ENCODE data around the gene CANX. TPM values are rescaled to one million over a fixed set of nuclear protein-coding genes. Genes with fewer than 3 reads are reported as not detected.

Gene CANX
- total and polyA plus RNA-seq, 9 of the 15 experiments (the other 6 are each of a cell fraction or from before 2014, with no cell fraction given) = 155 to 893 (median 589) TPM

DNA sequence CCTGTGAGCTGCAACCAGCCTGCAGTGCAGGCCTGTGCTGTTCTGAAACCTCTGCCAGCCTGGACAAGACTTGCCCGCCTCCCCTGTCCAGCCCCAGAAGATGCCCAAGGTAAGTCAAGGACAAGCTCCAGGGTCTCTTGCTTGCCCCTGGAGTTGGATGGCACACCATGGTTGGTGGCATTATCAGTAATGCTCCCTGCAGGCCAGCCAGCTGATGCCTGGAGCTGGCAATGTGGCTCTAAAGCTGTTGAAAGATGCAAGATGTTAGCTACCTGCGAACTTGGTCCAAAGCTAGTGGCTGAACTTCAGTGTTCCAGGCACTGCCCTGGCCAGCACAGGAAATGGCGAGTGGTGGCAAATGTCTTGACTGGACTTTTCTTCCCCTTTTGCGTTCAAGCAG, 81.1 kb downstream of the CANX start (continued):
- TF ChIP-seq TRIM24 (IDR thresholded peaks at IDR 0.05) (no peak), BRD9 (IDR thresholded peaks at IDR 0.05; ENCODE audit: low read depth, partially characterized antibody) (no peak)

DNA sequence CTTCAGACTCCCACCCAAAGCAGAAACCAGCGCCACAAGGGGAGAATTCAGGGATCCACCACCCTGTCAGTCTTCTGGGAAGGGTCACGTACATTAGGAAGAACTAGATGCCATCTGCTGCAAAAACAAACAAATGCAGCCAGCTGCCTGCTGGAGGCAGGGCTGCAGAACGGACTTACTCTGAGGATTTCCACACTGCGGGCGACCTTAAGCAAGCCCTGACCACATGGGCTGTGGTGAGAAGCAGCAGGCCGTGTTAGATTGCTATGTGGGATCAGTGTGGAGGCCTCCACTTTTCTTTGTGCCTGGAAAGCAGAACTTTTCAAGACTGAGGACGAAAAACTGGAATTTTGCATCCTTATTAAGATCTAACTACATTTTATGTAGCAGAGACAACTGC, 81.6 kb downstream of the CANX start:
- 83% methylated on average over 7 of the region's 7 CpGs for WGBS (ENCODE audit: insufficient coverage, low coverage, missing lambda C conversion rate)
- in situ Hi-C loops (cut with MboI) = no loop called here
- no peaks in the 10 kb centered on the region for H3K9me3 ChIP-seq (replicated peaks; ENCODE audit: control insufficient read depth, insufficient read depth, low read depth, low read length)

More for the DNA sequence above, 81.6 kb downstream of the CANX start:
- BruUV-seq (replicated peaks) = no TSS peak
- H3K4me1 ChIP-seq (replicated peaks in 1 of 2; ENCODE audit: control insufficient read depth in 2 of 2, insufficient read depth in 2 of 2, low read length in 2 of 2) = no peaks in the 10 kb centered on the region
- ChIA-PET POLR2A (interaction anchor here (0.9 to 1.6 kb wide), 2 partner anchors 11 to 14 kb away, joined by 5 read pairs; partner anchors contain the start of gene LTC4S), CTCF (ENCODE audit: low intra/inter-chr PET ratio) (no interaction called here)
- no peaks in the 10 kb centered on the region for H4K20me1 ChIP-seq (replicated peaks; ENCODE audit: control insufficient read depth, insufficient read depth, low read length)
- peaks cover 35% of the 10 kb centered on the region; the same call in 2 of the 3 replicates for H3K36me3 ChIP-seq (ENCODE audit: control insufficient read depth, insufficient read depth, low read length)
- intact Hi-C loops (cut with micrococcal nuclease) = no loop called here
- no peak for FAIRE-seq
- H3K9ac ChIP-seq (ENCODE audit: insufficient read depth in 1 of 2, low read depth in 2 of 2, low read length in 2 of 2) = no peak overlapping the region
- peaks cover 4% of the 10 kb centered on the region for H3K9me1 ChIP-seq (ENCODE audit: control insufficient read depth, insufficient read depth, low read length)
- no peak overlapping the region for H3K27ac ChIP-seq (ENCODE audit: extremely low read depth, low read depth, low read length)
- no peak for DNase-seq (ENCODE audit: extremely low read depth in 1 of 4, low spot score in 3 of 4)
- H3K27me3 ChIP-seq (ENCODE audit: control insufficient read depth in 2 of 2, insufficient read depth in 2 of 2, low read length in 2 of 2) = no peaks in the 10 kb centered on the region
- no peak for ATAC-seq
- no peak overlapping the region for H3K4me2 ChIP-seq (ENCODE audit: insufficient read depth, low read length)
- no peaks in the 10 kb centered on the region for H3K79me2 ChIP-seq (ENCODE audit: control insufficient read depth, insufficient read depth, low read length)
- H2AFZ ChIP-seq (ENCODE audit: low read depth, low read length) = no peak overlapping the region
- TF ChIP-seq, protein P1, sequence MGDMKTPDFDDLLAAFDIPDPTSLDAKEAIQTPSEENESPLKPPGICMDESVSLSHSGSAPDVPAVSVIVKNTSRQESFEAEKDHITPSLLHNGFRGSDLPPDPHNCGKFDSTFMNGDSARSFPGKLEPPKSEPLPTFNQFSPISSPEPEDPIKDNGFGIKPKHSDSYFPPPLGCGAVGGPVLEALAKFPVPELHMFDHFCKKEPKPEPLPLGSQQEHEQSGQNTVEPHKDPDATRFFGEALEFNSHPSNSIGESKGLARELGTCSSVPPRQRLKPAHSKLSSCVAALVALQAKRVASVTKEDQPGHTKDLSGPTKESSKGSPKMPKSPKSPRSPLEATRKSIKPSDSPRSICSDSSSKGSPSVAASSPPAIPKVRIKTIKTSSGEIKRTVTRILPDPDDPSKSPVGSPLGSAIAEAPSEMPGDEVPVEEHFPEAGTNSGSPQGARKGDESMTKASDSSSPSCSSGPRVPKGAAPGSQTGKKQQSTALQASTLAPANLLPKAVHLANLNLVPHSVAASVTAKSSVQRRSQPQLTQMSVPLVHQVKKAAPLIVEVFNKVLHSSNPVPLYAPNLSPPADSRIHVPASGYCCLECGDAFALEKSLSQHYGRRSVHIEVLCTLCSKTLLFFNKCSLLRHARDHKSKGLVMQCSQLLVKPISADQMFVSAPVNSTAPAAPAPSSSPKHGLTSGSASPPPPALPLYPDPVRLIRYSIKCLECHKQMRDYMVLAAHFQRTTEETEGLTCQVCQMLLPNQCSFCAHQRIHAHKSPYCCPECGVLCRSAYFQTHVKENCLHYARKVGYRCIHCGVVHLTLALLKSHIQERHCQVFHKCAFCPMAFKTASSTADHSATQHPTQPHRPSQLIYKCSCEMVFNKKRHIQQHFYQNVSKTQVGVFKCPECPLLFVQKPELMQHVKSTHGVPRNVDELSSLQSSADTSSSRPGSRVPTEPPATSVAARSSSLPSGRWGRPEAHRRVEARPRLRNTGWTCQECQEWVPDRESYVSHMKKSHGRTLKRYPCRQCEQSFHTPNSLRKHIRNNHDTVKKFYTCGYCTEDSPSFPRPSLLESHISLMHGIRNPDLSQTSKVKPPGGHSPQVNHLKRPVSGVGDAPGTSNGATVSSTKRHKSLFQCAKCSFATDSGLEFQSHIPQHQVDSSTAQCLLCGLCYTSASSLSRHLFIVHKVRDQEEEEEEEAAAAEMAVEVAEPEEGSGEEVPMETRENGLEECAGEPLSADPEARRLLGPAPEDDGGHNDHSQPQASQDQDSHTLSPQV (IDR thresholded peaks at IDR 0.05) = no peak
- TF ChIP-seq, protein P2, sequence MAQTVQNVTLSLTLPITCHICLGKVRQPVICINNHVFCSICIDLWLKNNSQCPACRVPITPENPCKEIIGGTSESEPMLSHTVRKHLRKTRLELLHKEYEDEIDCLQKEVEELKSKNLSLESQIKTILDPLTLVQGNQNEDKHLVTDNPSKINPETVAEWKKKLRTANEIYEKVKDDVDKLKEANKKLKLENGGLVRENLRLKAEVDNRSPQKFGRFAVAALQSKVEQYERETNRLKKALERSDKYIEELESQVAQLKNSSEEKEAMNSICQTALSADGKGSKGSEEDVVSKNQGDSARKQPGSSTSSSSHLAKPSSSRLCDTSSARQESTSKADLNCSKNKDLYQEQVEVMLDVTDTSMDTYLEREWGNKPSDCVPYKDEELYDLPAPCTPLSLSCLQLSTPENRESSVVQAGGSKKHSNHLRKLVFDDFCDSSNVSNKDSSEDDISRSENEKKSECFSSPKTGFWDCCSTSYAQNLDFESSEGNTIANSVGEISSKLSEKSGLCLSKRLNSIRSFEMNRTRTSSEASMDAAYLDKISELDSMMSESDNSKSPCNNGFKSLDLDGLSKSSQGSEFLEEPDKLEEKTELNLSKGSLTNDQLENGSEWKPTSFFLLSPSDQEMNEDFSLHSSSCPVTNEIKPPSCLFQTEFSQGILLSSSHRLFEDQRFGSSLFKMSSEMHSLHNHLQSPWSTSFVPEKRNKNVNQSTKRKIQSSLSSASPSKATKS (CRISPR knock-in tag; IDR thresholded peaks at IDR 0.05) = no peak
- TF ChIP-seq KLF16 (IDR thresholded peaks at IDR 0.05) = no peak
- no peak for TF ChIP-seq LEF1 (IDR thresholded peaks at IDR 0.05)
- no peak overlapping the region for H3K4me3 ChIP-seq

Other genes with a start within 250 kb of the CANX start
Only the 7 nearest of the 9 such genes appear.
- gene RUFY1, start 148.4 kb upstream of the CANX start, total RNA-seq (2014; rRNA removed) = 39.9 and 41.7 TPM in 2 replicates
- gene RUFY1, start 148.4 kb upstream of the CANX start, total RNA-seq (2014; rRNA removed; fragmentation: Illumina TruSeq; extraction: Trizol) = 21.8 and 26.2 TPM in 2 replicates
- 31.9 and 33.8 TPM in 2 replicates for gene RUFY1, start 148.4 kb upstream of the CANX start, total RNA-seq (2015; rRNA removed; fragmentation: Illumina TruSeq; extraction: Trizol)
- gene RUFY1, start 148.4 kb upstream of the CANX start, total RNA-seq (2021) = 29.1 and 29.6 TPM in 2 replicates
- 26.0 and 29.9 TPM in 2 replicates for gene RUFY1, start 148.4 kb upstream of the CANX start, polyA plus RNA-seq (2011; rRNA removed)
- 21.0 and 22.8 TPM in 2 replicates for gene RUFY1, start 148.4 kb upstream of the CANX start, polyA plus RNA-seq (2014; fragmentation: Illumina TruSeq; extraction: Trizol)
- 1 to 10 TPM; 5.0 to 7.9 TPM for gene RUFY1, start 148.4 kb upstream of the CANX start, polyA plus RNA-seq (2014; fragmentation: Nextera tagmentation; extraction: Ambion mirVana)
- 24.0 and 30.0 TPM in 2 replicates for gene RUFY1, start 148.4 kb upstream of the CANX start, polyA plus RNA-seq (2014; rRNA removed)
- 570 and 600 TPM in 2 replicates for gene HNRNPH1, start 75.3 kb upstream of the CANX start, total RNA-seq (2014; rRNA removed)
- 611 and 618 TPM in 2 replicates for gene HNRNPH1, start 75.3 kb upstream of the CANX start, total RNA-seq (2014; rRNA removed; fragmentation: Illumina TruSeq; extraction: Trizol)
- 613 and 656 TPM in 2 replicates for gene HNRNPH1, start 75.3 kb upstream of the CANX start, total RNA-seq (2015; rRNA removed; fragmentation: Illumina TruSeq; extraction: Trizol)
- gene HNRNPH1, start 75.3 kb upstream of the CANX start, total RNA-seq (2021) = 544 and 561 TPM in 2 replicates
- 418 and 441 TPM in 2 replicates for gene HNRNPH1, start 75.3 kb upstream of the CANX start, polyA plus RNA-seq (2011; rRNA removed)
- 445 and 534 TPM in 2 replicates for gene HNRNPH1, start 75.3 kb upstream of the CANX start, polyA plus RNA-seq (2014; fragmentation: Illumina TruSeq; extraction: Trizol)
- 100 to 1,000 TPM; 103 to 128 TPM for gene HNRNPH1, start 75.3 kb upstream of the CANX start, polyA plus RNA-seq (2014; fragmentation: Nextera tagmentation; extraction: Ambion mirVana)
- gene HNRNPH1, start 75.3 kb upstream of the CANX start, polyA plus RNA-seq (2014; rRNA removed) = 574 and 644 TPM in 2 replicates
- not detected in 2 replicates for gene CBY3, start 17.9 kb upstream of the CANX start, total RNA-seq (2014; rRNA removed)
- not detected in 2 replicates for gene CBY3, start 17.9 kb upstream of the CANX start, total RNA-seq (2014; rRNA removed; fragmentation: Illumina TruSeq; extraction: Trizol)
- gene CBY3, start 17.9 kb upstream of the CANX start, total RNA-seq (2015; rRNA removed; fragmentation: Illumina TruSeq; extraction: Trizol) = not detected in 2 replicates
- not detected in 2 replicates for gene CBY3, start 17.9 kb upstream of the CANX start, total RNA-seq (2021)
- gene CBY3, start 17.9 kb upstream of the CANX start, polyA plus RNA-seq (2011; rRNA removed) = not detected in 2 replicates
- gene CBY3, start 17.9 kb upstream of the CANX start, polyA plus RNA-seq (2014; fragmentation: Illumina TruSeq; extraction: Trizol) = not detected in 2 replicates
- gene CBY3, start 17.9 kb upstream of the CANX start, polyA plus RNA-seq (2014; fragmentation: Nextera tagmentation; extraction: Ambion mirVana) = not detected
- not detected in 2 replicates for gene CBY3, start 17.9 kb upstream of the CANX start, polyA plus RNA-seq (2014; rRNA removed)
- gene MAML1, start 33.9 kb downstream of the CANX start, total RNA-seq (2014; rRNA removed) = 7.0 and 9.4 TPM in 2 replicates
- gene MAML1, start 33.9 kb downstream of the CANX start, total RNA-seq (2014; rRNA removed; fragmentation: Illumina TruSeq; extraction: Trizol) = 4.8 and 4.9 TPM in 2 replicates
- 7.0 and 7.5 TPM in 2 replicates for gene MAML1, start 33.9 kb downstream of the CANX start, total RNA-seq (2015; rRNA removed; fragmentation: Illumina TruSeq; extraction: Trizol)
- 16.1 and 18.4 TPM in 2 replicates for gene MAML1, start 33.9 kb downstream of the CANX start, total RNA-seq (2021)
- 4.3 and 8.2 TPM in 2 replicates for gene MAML1, start 33.9 kb downstream of the CANX start, polyA plus RNA-seq (2011; rRNA removed)
- gene MAML1, start 33.9 kb downstream of the CANX start, polyA plus RNA-seq (2014; fragmentation: Illumina TruSeq; extraction: Trizol) = 12.7 and 13.4 TPM in 2 replicates
- under 1 TPM; 0.32 to 0.45 TPM for gene MAML1, start 33.9 kb downstream of the CANX start, polyA plus RNA-seq (2014; fragmentation: Nextera tagmentation; extraction: Ambion mirVana)
- 10.1 and 10.6 TPM in 2 replicates for gene MAML1, start 33.9 kb downstream of the CANX start, polyA plus RNA-seq (2014; rRNA removed)
- 0.77 TPM in 1 of 2 replicates, not detected in the other for gene LTC4S, start 95.0 kb downstream of the CANX start, total RNA-seq (2014; rRNA removed)
- not detected in 2 replicates for gene LTC4S, start 95.0 kb downstream of the CANX start, total RNA-seq (2014; rRNA removed; fragmentation: Illumina TruSeq; extraction: Trizol)
- gene LTC4S, start 95.0 kb downstream of the CANX start, total RNA-seq (2015; rRNA removed; fragmentation: Illumina TruSeq; extraction: Trizol) = not detected in 2 replicates
- gene LTC4S, start 95.0 kb downstream of the CANX start, total RNA-seq (2021) = 0.51 and 0.75 TPM in 2 replicates
- gene LTC4S, start 95.0 kb downstream of the CANX start, polyA plus RNA-seq (2011; rRNA removed) = not detected in 2 replicates
- not detected in 2 replicates for gene LTC4S, start 95.0 kb downstream of the CANX start, polyA plus RNA-seq (2014; fragmentation: Illumina TruSeq; extraction: Trizol)
- not detected for gene LTC4S, start 95.0 kb downstream of the CANX start, polyA plus RNA-seq (2014; fragmentation: Nextera tagmentation; extraction: Ambion mirVana)
- gene LTC4S, start 95.0 kb downstream of the CANX start, polyA plus RNA-seq (2014; rRNA removed) = 0.17 TPM in 1 of 2 replicates, not detected in the other
- gene MGAT4B, start 107.9 kb downstream of the CANX start, total RNA-seq (2014; rRNA removed) = 75.4 and 97.9 TPM in 2 replicates
- 53.9 and 64.8 TPM in 2 replicates for gene MGAT4B, start 107.9 kb downstream of the CANX start, total RNA-seq (2014; rRNA removed; fragmentation: Illumina TruSeq; extraction: Trizol)
- gene MGAT4B, start 107.9 kb downstream of the CANX start, total RNA-seq (2015; rRNA removed; fragmentation: Illumina TruSeq; extraction: Trizol) = 62.2 and 64.4 TPM in 2 replicates
- gene MGAT4B, start 107.9 kb downstream of the CANX start, total RNA-seq (2021) = 120 and 133 TPM in 2 replicates
- gene MGAT4B, start 107.9 kb downstream of the CANX start, polyA plus RNA-seq (2011; rRNA removed) = 77.2 and 79.8 TPM in 2 replicates
- 80.2 and 90.3 TPM in 2 replicates for gene MGAT4B, start 107.9 kb downstream of the CANX start, polyA plus RNA-seq (2014; fragmentation: Illumina TruSeq; extraction: Trizol)
- gene MGAT4B, start 107.9 kb downstream of the CANX start, polyA plus RNA-seq (2014; fragmentation: Nextera tagmentation; extraction: Ambion mirVana) = under 1 TPM; 0.34 to 0.37 TPM
- gene MGAT4B, start 107.9 kb downstream of the CANX start, polyA plus RNA-seq (2014; rRNA removed) = 75.9 and 88.5 TPM in 2 replicates
- gene SQSTM1, start 121.9 kb downstream of the CANX start, total RNA-seq (2014; rRNA removed) = 148 and 236 TPM in 2 replicates
- 32.0 and 37.6 TPM in 2 replicates for gene SQSTM1, start 121.9 kb downstream of the CANX start, total RNA-seq (2014; rRNA removed; fragmentation: Illumina TruSeq; extraction: Trizol)
- gene SQSTM1, start 121.9 kb downstream of the CANX start, total RNA-seq (2015; rRNA removed; fragmentation: Illumina TruSeq; extraction: Trizol) = 107 and 109 TPM in 2 replicates
- gene SQSTM1, start 121.9 kb downstream of the CANX start, total RNA-seq (2021) = 148 and 151 TPM in 2 replicates
- gene SQSTM1, start 121.9 kb downstream of the CANX start, polyA plus RNA-seq (2011; rRNA removed) = 44.8 and 45.2 TPM in 2 replicates
- gene SQSTM1, start 121.9 kb downstream of the CANX start, polyA plus RNA-seq (2014; fragmentation: Illumina TruSeq; extraction: Trizol) = 75.0 and 79.8 TPM in 2 replicates
- 1 to 10 TPM; 5.6 to 8.2 TPM for gene SQSTM1, start 121.9 kb downstream of the CANX start, polyA plus RNA-seq (2014; fragmentation: Nextera tagmentation; extraction: Ambion mirVana)
- 64.0 and 70.7 TPM in 2 replicates for gene SQSTM1, start 121.9 kb downstream of the CANX start, polyA plus RNA-seq (2014; rRNA removed)